HG02938 (cell line): Measurements from ENCODE around the gene ELMO3.

ENCODE experiments used
- ATAC-seq: cut with Tn5 transposase; IDR thresholded peaks from one replicate; pipeline ENCODE4 v1.9.1; 2021; ENCODE audit warnings: mild to moderate bottlenecking, moderate library complexity; ENCODE audit not compliant: unreplicated experiment

The ELMO3 gene

GRCh38 chr16:67252609-67253497, 53.9 kb downstream of the ELMO3 start:
- ATAC-seq = no peak
